Measurements from ENCODE around the gene NXPH4. TPM values are rescaled to one million over a fixed set of nuclear protein-coding genes. Genes with fewer than 3 reads are reported as not detected.

The NXPH4 gene
- total RNA-seq, 1 donor from 2014 or later: 6.6 TPM

Small RNA genes within 50 kb of the gene (small RNA-seq; reads per million reads assigned to genes)
- 0.09 reads per million for gene MIR1228 (ENCODE audit: low replicate concordance)

Other genes starting within 250 kb of the NXPH4 start
- gene ZBTB39, start 210.2 kb upstream of the NXPH4 start, total RNA-seq: 4.8 TPM
- not detected for gene TAC3, start 200.3 kb upstream of the NXPH4 start, total RNA-seq
- gene MYO1A, start 166.7 kb upstream of the NXPH4 start, total RNA-seq: 0.69 TPM
- gene NEMP1, start 138.0 kb upstream of the NXPH4 start, total RNA-seq: 12.5 TPM
- 35.7 TPM for gene NAB2, start 127.7 kb upstream of the NXPH4 start, total RNA-seq
- 82.7 TPM for gene STAT6, start 105.4 kb upstream of the NXPH4 start, total RNA-seq
- gene LRP1, start 88.3 kb upstream of the NXPH4 start, total RNA-seq: 149 TPM
- not detected for gene LRP1-AS, start 69.2 kb upstream of the NXPH4 start, total RNA-seq
- 48.8 TPM for gene SHMT2, start 12.9 kb downstream of the NXPH4 start, total RNA-seq
- gene STAC3, start 34.4 kb downstream of the NXPH4 start, total RNA-seq: 20.2 TPM
- 32.9 TPM for gene R3HDM2, start 214.2 kb downstream of the NXPH4 start, total RNA-seq
- not detected for gene INHBC, start 218.0 kb downstream of the NXPH4 start, total RNA-seq
- gene INHBE, start 238.5 kb downstream of the NXPH4 start, total RNA-seq: 0.10 TPM
- 7.2 TPM for gene GLI1, start 243.0 kb downstream of the NXPH4 start, total RNA-seq

Measured in skin of body (tissue), 2 donors.